Right ventricle myocardium superior (tissue), 1 donor: ENCODE measurements around the gene SLC9A8. TPM values are rescaled to one million over a fixed set of nuclear protein-coding genes. Genes with fewer than 3 reads are reported as not detected.
"Not testable (repeated sequence)": the region's sequence is repeated elsewhere in the genome, so short reads cannot be mapped to it uniquely, and the experiment has no call there.

Experiments used
- ATAC-seq: fragments of 200-7000 bp; cut with Tn5 transposase; one replicate; pipeline ENCODE4 v1.9.1; 2020; ENCODE audit warnings: mild to moderate bottlenecking; ENCODE audit not compliant: poor library complexity
- DNase-seq: peaks from one replicate; pipeline ENCODE4 v3.0.0-alpha.2; 2020
- intact Hi-C: fragments of 100-400 bp; cut with DNase I; formaldehyde crosslinking; loops from one replicate; pipeline ENCODE4 v1.11.2; 2022
- total RNA-seq: library from RNA; stranded (reverse); fragmentation: NEBNext Ultra II Directional; extraction: Animal tissue kit (Norgen Biotek cat#: 25700); gene quantifications from one replicate; pipeline ENCODE4 v1.2.1, GENCODE V29; 2021
- donor health status: DM: no; HTN: yes; CAD: no; lungs with severe emphysema.

SLC9A8 gene
- total RNA-seq, 1 donor from 2014 or later = 5.1 TPM

GRCh38 chr20:49833483-49833882 is 20.9 kb downstream of the SLC9A8 start:
- ATAC-seq (no peak), DNase-seq (no peak)
- intact Hi-C loops = no loop called here

- no peak for DNase-seq
- intact Hi-C loops = no loop called here
- ATAC-seq = no peak
These were observed 22.4 kb downstream of the SLC9A8 start for GRCh38 chr20:49835031-49835430.

GRCh38 chr20:49838546-49838945 is 25.9 kb downstream of the SLC9A8 start:
- intact Hi-C loops = no loop called here
- no peak for ATAC-seq
- no peak for DNase-seq

GRCh38 chr20:49843139-49843538 is 30.5 kb downstream of the SLC9A8 start:
- DNase-seq = no peak
- intact Hi-C loops = no loop called here
- ATAC-seq = no peak

GRCh38 chr20:49843770-49844380 is 31.2 kb downstream of the SLC9A8 start:
- no peak for ATAC-seq
- DNase-seq = no peak
- intact Hi-C loops = no loop called here

- ATAC-seq (no peak), DNase-seq (no peak)
- intact Hi-C loops = no loop called here
These were observed 32.4 kb downstream of the SLC9A8 start for GRCh38 chr20:49845060-49845459.

GRCh38 chr20:49846206-49846807 is 33.7 kb downstream of the SLC9A8 start:
- DNase-seq = no peak
- ATAC-seq = peak; percentile 75
- intact Hi-C loops = loop anchor here (2.0 kb wide), 1 partner anchor 236 kb away; no protein-coding TSS in a partner anchor

GRCh38 chr20:49850463-49851230 is 38.0 kb downstream of the SLC9A8 start:
- DNase-seq = no peak
- no peak for ATAC-seq
- intact Hi-C loops = no loop called here

GRCh38 chr20:49851231-49851705 is 38.6 kb downstream of the SLC9A8 start:
- ATAC-seq (peak; percentile 75), DNase-seq (no peak)
- intact Hi-C loops = no loop called here

GRCh38 chr20:49851991-49852390 is 39.4 kb downstream of the SLC9A8 start:
- intact Hi-C loops = no loop called here
- no peak for DNase-seq

GRCh38 chr20:49852522-49853080 is 40.0 kb downstream of the SLC9A8 start:
- intact Hi-C loops = no loop called here
- no peak for ATAC-seq

More at GRCh38 chr20:49851991-49852390, 39.4 kb downstream of the SLC9A8 start:
- peak; percentile 81 for ATAC-seq

GRCh38 chr20:49853640-49854039 is 41.0 kb downstream of the SLC9A8 start:
- no peak for ATAC-seq
- intact Hi-C loops = no loop called here
- DNase-seq = no peak

More at GRCh38 chr20:49852522-49853080, 40.0 kb downstream of the SLC9A8 start:
- no peak for DNase-seq

GRCh38 chr20:49854190-49854875 is 41.7 kb downstream of the SLC9A8 start:
- DNase-seq = no peak
- intact Hi-C loops = no loop called here
- ATAC-seq = no peak

- intact Hi-C loops = no loop called here
- DNase-seq = no peak
- no peak for ATAC-seq
These were observed 44.3 kb downstream of the SLC9A8 start for GRCh38 chr20:49856904-49857303.

GRCh38 chr20:49858076-49858585 is 45.5 kb downstream of the SLC9A8 start:
- intact Hi-C loops = no loop called here
- DNase-seq = no peak
- no peak for ATAC-seq

GRCh38 chr20:49859011-49859410 is 46.4 kb downstream of the SLC9A8 start:
- DNase-seq (no peak), ATAC-seq (no peak)
- intact Hi-C loops = no loop called here

- intact Hi-C loops = no loop called here
- DNase-seq (no peak), ATAC-seq (no peak)
These were observed 47.2 kb downstream of the SLC9A8 start for GRCh38 chr20:49859807-49860206.

- DNase-seq, intact Hi-C loops, ATAC-seq: not testable (repeated sequence)
These were observed 48.6 kb downstream of the SLC9A8 start for GRCh38 chr20:49861232-49861631.
